ENCODE results near the gene ADGRA3.

GRCh38 chr4:22414833-22415232 is 101.0 kb downstream of the ADGRA3 start:
- TF ChIP-seq CTCF (IDR thresholded peaks at IDR 0.05; ENCODE audit: insufficient read depth, low read length) (no peak), POLR2AphosphoS5 (IDR thresholded peaks at IDR 0.05; ENCODE audit: low read depth) (no peak), SPI1 (IDR thresholded peaks at IDR 0.05; ENCODE audit: borderline replicate concordance, low read depth) (no peak), REST (IDR thresholded peaks at IDR 0.05; ENCODE audit: insufficient replicate concordance, low read depth) (no peak)
